Measurements from ENCODE around the gene MUC12.
"Not testable (repeated sequence)": the region's sequence is repeated elsewhere in the genome, so short reads cannot be mapped to it uniquely, and the experiment has no call there.

The MUC12 gene

GRCh38 chr7:100968031-100968430 lies 1.3 kb upstream of the MUC12 start:
- Histone ChIP-seq H3K9me3 (ENCODE audit: control insufficient read depth, low read length) (no peaks in the 10 kb centered on the region), H3K4me3 (ENCODE audit: extremely low read depth, insufficient read depth, low read length, poor library complexity, severe bottlenecking) (no peak overlapping the region), H3K4me1 (ENCODE audit: control insufficient read depth, insufficient read depth, low read length, poor library complexity, severe bottlenecking) (peaks cover 6% of the 10 kb centered on the region)

GRCh38 chr7:100968650-100969049 lies 715 bp upstream of the MUC12 start:
- Histone ChIP-seq H3K27ac (ENCODE audit: low read depth, low read length, severe bottlenecking) (no peak overlapping the region), H3K4me3 (ENCODE audit: extremely low read depth, insufficient read depth, low read length, poor library complexity, severe bottlenecking) (no peak overlapping the region), H3K9me3 (ENCODE audit: control insufficient read depth, low read length) (no peaks in the 10 kb centered on the region), H3K4me1 (ENCODE audit: control insufficient read depth, insufficient read depth, low read length, poor library complexity, severe bottlenecking) (peaks cover 6% of the 10 kb centered on the region), H3K36me3 (ENCODE audit: control insufficient read depth, insufficient read depth, low read length) (no peaks in the 10 kb centered on the region)
- 62 to 72% methylated on average over 3 of the region's 3 CpGs for WGBS, 2 experiments (ENCODE audit: insufficient coverage in 2 of 2)

More at GRCh38 chr7:100968031-100968430, 1.3 kb upstream of the MUC12 start:
- H3K36me3 ChIP-seq (ENCODE audit: control insufficient read depth, insufficient read depth, low read length): no peaks in the 10 kb centered on the region
- 31 to 33% methylated on average over 4 to 5 of the region's 6 CpGs for WGBS, 2 experiments (ENCODE audit: insufficient coverage in 2 of 2)
- no peak overlapping the region for H3K27ac ChIP-seq (ENCODE audit: low read depth, low read length, severe bottlenecking)

- Histone ChIP-seq H3K4me3 (ENCODE audit: extremely low read depth, insufficient read depth, low read length, poor library complexity, severe bottlenecking) (no peak overlapping the region), H3K9me3 (ENCODE audit: control insufficient read depth, low read length) (no peaks in the 10 kb centered on the region), H3K4me1 (ENCODE audit: control insufficient read depth, insufficient read depth, low read length, poor library complexity, severe bottlenecking) (no peaks in the 10 kb centered on the region), H3K36me3 (ENCODE audit: control insufficient read depth, insufficient read depth, low read length) (no peaks in the 10 kb centered on the region), H3K27ac (ENCODE audit: low read depth, low read length, severe bottlenecking) (no peak overlapping the region)
- 60 to 64% methylated on average over 10 to 11 of the region's 14 CpGs for WGBS, 2 experiments (ENCODE audit: insufficient coverage in 2 of 2)
Measured at GRCh38 chr7:100971111-100972001, 2.0 kb downstream of the MUC12 start.

GRCh38 chr7:100972002-100972347 lies 2.6 kb downstream of the MUC12 start:
- no peak overlapping the region for H3K27ac ChIP-seq (ENCODE audit: low read depth, low read length, severe bottlenecking)
- WGBS, 2 experiments (ENCODE audit: insufficient coverage in 2 of 2): 57 to 66% methylated on average over 5 to 7 of the region's 7 CpGs
- no peaks in the 10 kb centered on the region for H3K9me3 ChIP-seq (ENCODE audit: control insufficient read depth, low read length)
- no peak overlapping the region for H3K4me3 ChIP-seq (ENCODE audit: extremely low read depth, insufficient read depth, low read length, poor library complexity, severe bottlenecking)
- H3K36me3 ChIP-seq (ENCODE audit: control insufficient read depth, insufficient read depth, low read length): no peaks in the 10 kb centered on the region
- H3K4me1 ChIP-seq (ENCODE audit: control insufficient read depth, insufficient read depth, low read length, poor library complexity, severe bottlenecking): no peaks in the 10 kb centered on the region

GRCh38 chr7:100974021-100974420 lies 4.7 kb downstream of the MUC12 start:
- WGBS, 2 experiments (ENCODE audit: insufficient coverage in 2 of 2): 79 to 94% methylated on average over 2 of the region's 2 CpGs
- Histone ChIP-seq H3K27ac (ENCODE audit: low read depth, low read length, severe bottlenecking) (no peak overlapping the region), H3K36me3 (ENCODE audit: control insufficient read depth, insufficient read depth, low read length) (no peaks in the 10 kb centered on the region), H3K4me1 (ENCODE audit: control insufficient read depth, insufficient read depth, low read length, poor library complexity, severe bottlenecking) (no peaks in the 10 kb centered on the region), H3K4me3 (ENCODE audit: extremely low read depth, insufficient read depth, low read length, poor library complexity, severe bottlenecking) (no peak overlapping the region), H3K9me3 (ENCODE audit: control insufficient read depth, low read length) (no peaks in the 10 kb centered on the region)

- no peaks in the 10 kb centered on the region for H3K4me1 ChIP-seq (ENCODE audit: control insufficient read depth, insufficient read depth, low read length, poor library complexity, severe bottlenecking)
- no peak overlapping the region for H3K27ac ChIP-seq (ENCODE audit: low read depth, low read length, severe bottlenecking)
- 88 to 90% methylated on average over 2 of the region's 3 CpGs for WGBS, 2 experiments (ENCODE audit: insufficient coverage in 2 of 2)
- no peaks in the 10 kb centered on the region for H3K9me3 ChIP-seq (ENCODE audit: control insufficient read depth, low read length)
- H3K4me3 ChIP-seq (ENCODE audit: extremely low read depth, insufficient read depth, low read length, poor library complexity, severe bottlenecking): no peak overlapping the region
- H3K36me3 ChIP-seq (ENCODE audit: control insufficient read depth, insufficient read depth, low read length): no peaks in the 10 kb centered on the region
Measured at GRCh38 chr7:100975371-100975821, 6.0 kb downstream of the MUC12 start.

GRCh38 chr7:100978300-100978699 lies 8.9 kb downstream of the MUC12 start:
- H3K4me3 ChIP-seq (ENCODE audit: extremely low read depth, insufficient read depth, low read length, poor library complexity, severe bottlenecking): no peak overlapping the region
- no peaks in the 10 kb centered on the region for H3K36me3 ChIP-seq (ENCODE audit: control insufficient read depth, insufficient read depth, low read length)
- no peaks in the 10 kb centered on the region for H3K9me3 ChIP-seq (ENCODE audit: control insufficient read depth, low read length)
- no peak overlapping the region for H3K27ac ChIP-seq (ENCODE audit: low read depth, low read length, severe bottlenecking)
- H3K4me1 ChIP-seq (ENCODE audit: control insufficient read depth, insufficient read depth, low read length, poor library complexity, severe bottlenecking): peaks cover 2% of the 10 kb centered on the region
- 86% methylated on average over 4 of the region's 4 CpGs; no CpG with 5 or more reads in 1 of the 2 experiments for WGBS, 2 experiments (ENCODE audit: insufficient coverage in 2 of 2)

GRCh38 chr7:100983451-100984187 lies 14.3 kb downstream of the MUC12 start:
- no peak overlapping the region for H3K4me3 ChIP-seq (ENCODE audit: extremely low read depth, insufficient read depth, low read length, poor library complexity, severe bottlenecking)
- H3K4me1 ChIP-seq (ENCODE audit: control insufficient read depth, insufficient read depth, low read length, poor library complexity, severe bottlenecking): peaks cover 4% of the 10 kb centered on the region
- no peaks in the 10 kb centered on the region for H3K9me3 ChIP-seq (ENCODE audit: control insufficient read depth, low read length)
- 76 to 88% methylated on average over 2 to 5 of the region's 8 CpGs for WGBS, 2 experiments (ENCODE audit: insufficient coverage in 2 of 2)
- no peaks in the 10 kb centered on the region for H3K36me3 ChIP-seq (ENCODE audit: control insufficient read depth, insufficient read depth, low read length)
- H3K27ac ChIP-seq (ENCODE audit: low read depth, low read length, severe bottlenecking): peak overlapping the region; percentile 50

GRCh38 chr7:100984241-100984918 lies 15.0 kb downstream of the MUC12 start:
- H3K4me1 ChIP-seq (ENCODE audit: control insufficient read depth, insufficient read depth, low read length, poor library complexity, severe bottlenecking); H3K36me3 ChIP-seq (ENCODE audit: control insufficient read depth, insufficient read depth, low read length); H3K27ac ChIP-seq (ENCODE audit: low read depth, low read length, severe bottlenecking); H3K9me3 ChIP-seq (ENCODE audit: control insufficient read depth, low read length); H3K4me3 ChIP-seq (ENCODE audit: extremely low read depth, insufficient read depth, low read length, poor library complexity, severe bottlenecking): not testable (repeated sequence)
- WGBS, 2 experiments (ENCODE audit: insufficient coverage in 2 of 2): 89 to 90% methylated on average over 7 to 9 of the region's 14 CpGs

- H3K27ac ChIP-seq (ENCODE audit: low read depth, low read length, severe bottlenecking); H3K9me3 ChIP-seq (ENCODE audit: control insufficient read depth, low read length); H3K4me1 ChIP-seq (ENCODE audit: control insufficient read depth, insufficient read depth, low read length, poor library complexity, severe bottlenecking); H3K36me3 ChIP-seq (ENCODE audit: control insufficient read depth, insufficient read depth, low read length); H3K4me3 ChIP-seq (ENCODE audit: extremely low read depth, insufficient read depth, low read length, poor library complexity, severe bottlenecking): not testable (repeated sequence)
- 66 to 94% methylated on average over 2 to 3 of the region's 4 CpGs for WGBS, 2 experiments (ENCODE audit: insufficient coverage in 2 of 2)
Measured at GRCh38 chr7:100985033-100985797, 15.8 kb downstream of the MUC12 start.

Data from mesodermal cell (in vitro differentiated cells).